Measurements from ENCODE around the gene IRF2. TPM values are rescaled to one million over a fixed set of nuclear protein-coding genes. Genes with fewer than 3 reads are reported as not detected.

Gene IRF2
- total RNA-seq, 4 donors from 2014 or later: 27.9 to 38.7 (median 29.9) TPM

DNA sequence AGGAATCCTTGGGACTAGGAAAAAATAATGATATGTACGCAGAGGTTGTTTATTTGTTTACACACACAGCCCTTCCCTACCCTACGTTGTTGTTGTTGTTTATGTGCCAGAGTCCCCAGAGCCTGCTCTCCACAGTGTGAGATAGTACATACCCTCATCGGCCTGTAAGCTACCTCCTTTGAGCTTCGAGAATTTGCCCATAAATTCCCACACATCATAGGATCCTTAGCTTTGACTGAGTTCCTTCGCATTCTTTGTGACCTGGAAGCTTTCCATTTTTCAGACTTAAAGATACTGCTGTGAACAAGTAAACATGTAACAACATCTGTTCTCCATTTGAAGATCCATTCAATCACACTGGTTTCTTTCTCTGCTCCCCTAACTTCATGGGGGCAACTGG, 114.5 kb downstream of the IRF2 start:
- no peak for DNase-seq (ENCODE audit: low spot score in 2 of 2)
- 58% methylated on average over 5 of the region's 5 CpGs for WGBS
- Histone ChIP-seq H3K36me3 (no peaks in the 10 kb centered on the region), H3K9me3 (no peaks in the 10 kb centered on the region), H3K4me3 (no peak overlapping the region), H3K27ac (no peak overlapping the region), H3K4me1 (peaks cover 41% of the 10 kb centered on the region), H3K27me3 (no peaks in the 10 kb centered on the region)
- TF ChIP-seq, protein P1, sequence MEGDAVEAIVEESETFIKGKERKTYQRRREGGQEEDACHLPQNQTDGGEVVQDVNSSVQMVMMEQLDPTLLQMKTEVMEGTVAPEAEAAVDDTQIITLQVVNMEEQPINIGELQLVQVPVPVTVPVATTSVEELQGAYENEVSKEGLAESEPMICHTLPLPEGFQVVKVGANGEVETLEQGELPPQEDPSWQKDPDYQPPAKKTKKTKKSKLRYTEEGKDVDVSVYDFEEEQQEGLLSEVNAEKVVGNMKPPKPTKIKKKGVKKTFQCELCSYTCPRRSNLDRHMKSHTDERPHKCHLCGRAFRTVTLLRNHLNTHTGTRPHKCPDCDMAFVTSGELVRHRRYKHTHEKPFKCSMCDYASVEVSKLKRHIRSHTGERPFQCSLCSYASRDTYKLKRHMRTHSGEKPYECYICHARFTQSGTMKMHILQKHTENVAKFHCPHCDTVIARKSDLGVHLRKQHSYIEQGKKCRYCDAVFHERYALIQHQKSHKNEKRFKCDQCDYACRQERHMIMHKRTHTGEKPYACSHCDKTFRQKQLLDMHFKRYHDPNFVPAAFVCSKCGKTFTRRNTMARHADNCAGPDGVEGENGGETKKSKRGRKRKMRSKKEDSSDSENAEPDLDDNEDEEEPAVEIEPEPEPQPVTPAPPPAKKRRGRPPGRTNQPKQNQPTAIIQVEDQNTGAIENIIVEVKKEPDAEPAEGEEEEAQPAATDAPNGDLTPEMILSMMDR (IDR thresholded peaks at IDR 0.05): no peak
- TF ChIP-seq POLR2AphosphoS5 (IDR thresholded peaks at IDR 0.05): no peak
- TF ChIP-seq EP300 (IDR thresholded peaks at IDR 0.05): no peak

DNA sequence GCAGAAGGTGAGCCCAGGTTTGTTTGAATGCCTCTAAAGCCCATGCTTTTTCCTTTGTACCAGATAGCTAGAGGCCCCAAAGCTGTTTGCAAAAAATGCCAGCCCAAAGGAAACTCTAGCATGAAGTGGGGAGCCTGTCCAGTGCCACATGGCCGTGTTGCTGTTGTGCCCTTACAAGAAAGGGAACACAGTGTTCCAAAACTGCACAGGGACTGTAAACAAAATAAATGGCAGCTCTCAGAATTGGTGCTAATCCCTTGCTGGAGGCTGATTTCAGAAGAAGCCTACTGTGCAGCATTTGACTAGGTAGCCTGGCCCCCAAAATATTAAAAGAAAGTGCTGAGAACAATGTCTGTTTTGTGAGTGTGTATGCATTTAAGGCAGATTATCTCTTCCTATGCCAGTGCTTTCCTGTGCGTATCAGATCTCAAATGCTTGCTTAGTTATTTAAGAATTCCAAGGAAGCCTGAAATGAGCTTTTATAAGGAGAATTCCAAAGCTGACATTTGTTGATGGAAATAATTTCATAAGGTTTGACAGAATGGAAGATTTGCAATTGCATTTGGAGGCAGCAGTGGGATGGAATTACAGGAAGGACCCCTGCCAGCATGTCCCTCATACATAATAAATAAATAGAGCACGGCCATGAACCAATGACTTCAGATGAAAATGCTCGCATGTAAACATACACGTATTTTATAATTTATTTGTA, 115.7 kb downstream of the IRF2 start:
- Histone ChIP-seq H3K9me3 (no peaks in the 10 kb centered on the region), H3K27ac (no peak overlapping the region), H3K27me3 (no peaks in the 10 kb centered on the region), H3K4me1 (peaks cover 45% of the 10 kb centered on the region), H3K4me3 (no peak overlapping the region), H3K36me3 (no peaks in the 10 kb centered on the region)
- no peak for TF ChIP-seq POLR2A (IDR thresholded peaks at IDR 0.05)
- TF ChIP-seq, protein P1 (IDR thresholded peaks at IDR 0.05): no peak
- no peak for TF ChIP-seq POLR2AphosphoS5 (IDR thresholded peaks at IDR 0.05)
- TF ChIP-seq EP300 (IDR thresholded peaks at IDR 0.05): no peak
- no peak for DNase-seq (ENCODE audit: low spot score in 2 of 2)
- 79% methylated on average over 5 of the region's 5 CpGs for WGBS

DNA sequence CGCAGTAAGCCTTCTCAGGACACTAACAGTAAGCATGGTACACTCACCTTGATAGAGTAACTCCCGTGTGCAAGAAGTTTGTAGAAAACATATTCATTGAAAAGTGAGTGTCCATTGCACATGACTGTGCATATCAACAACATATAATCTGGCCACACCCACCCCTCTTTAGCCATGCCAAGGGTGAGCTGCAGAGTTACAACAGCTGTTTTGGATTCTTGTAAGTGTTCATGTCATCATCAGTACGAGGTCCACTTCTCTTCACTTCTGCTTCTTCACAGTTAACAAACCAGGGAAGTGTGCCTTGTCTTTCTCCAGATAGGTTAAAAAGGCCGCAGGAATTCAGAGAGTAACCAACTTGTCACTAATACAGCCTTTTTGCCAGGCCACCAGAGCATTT, 116.6 kb downstream of the IRF2 start:
- Histone ChIP-seq H3K4me1 (peaks cover 43% of the 10 kb centered on the region), H3K4me3 (no peak overlapping the region), H3K36me3 (no peaks in the 10 kb centered on the region), H3K27ac (no peak overlapping the region), H3K27me3 (no peaks in the 10 kb centered on the region), H3K9me3 (no peaks in the 10 kb centered on the region)
- 86% methylated on average over 4 of the region's 4 CpGs for WGBS
- no peak for DNase-seq (ENCODE audit: low spot score in 2 of 2)
- TF ChIP-seq EP300 (IDR thresholded peaks at IDR 0.05) (no peak), POLR2AphosphoS5 (IDR thresholded peaks at IDR 0.05) (no peak), POLR2A (IDR thresholded peaks at IDR 0.05) (no peak)
- TF ChIP-seq, protein P1 (IDR thresholded peaks at IDR 0.05): no peak

DNA sequence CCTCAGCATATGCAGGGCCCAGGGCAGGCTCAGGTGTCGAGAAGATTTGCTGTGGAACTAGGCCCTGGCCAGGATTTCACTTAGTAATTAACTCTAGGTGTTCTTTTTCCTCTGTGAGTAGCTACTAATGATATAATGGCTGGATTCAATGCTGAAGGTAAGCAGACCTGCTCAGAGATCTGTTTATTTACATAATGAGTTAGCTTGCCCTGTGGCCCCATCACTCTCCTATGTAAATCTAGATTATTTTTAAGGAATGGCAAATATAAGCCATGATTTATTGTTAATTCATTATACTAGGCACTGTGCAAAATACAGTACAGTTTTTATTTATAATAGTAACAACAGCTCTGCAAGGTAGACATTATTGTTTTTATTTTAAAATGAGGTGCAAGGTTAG, 117.2 kb downstream of the IRF2 start:
- no peak overlapping the region for H3K27ac ChIP-seq
- peaks cover 37% of the 10 kb centered on the region for H3K4me1 ChIP-seq
- H3K36me3 ChIP-seq: no peaks in the 10 kb centered on the region
- 82% methylated on average over 1 of the region's 1 CpG for WGBS
- no peaks in the 10 kb centered on the region for H3K27me3 ChIP-seq
- no peak overlapping the region for H3K4me3 ChIP-seq
- DNase-seq (ENCODE audit: low spot score in 2 of 2): no peak
- no peaks in the 10 kb centered on the region for H3K9me3 ChIP-seq
- TF ChIP-seq, protein P1 (IDR thresholded peaks at IDR 0.05): no peak
- TF ChIP-seq EP300 (IDR thresholded peaks at IDR 0.05): no peak
- no peak for TF ChIP-seq POLR2A (IDR thresholded peaks at IDR 0.05)
- TF ChIP-seq POLR2AphosphoS5 (IDR thresholded peaks at IDR 0.05): no peak

DNA sequence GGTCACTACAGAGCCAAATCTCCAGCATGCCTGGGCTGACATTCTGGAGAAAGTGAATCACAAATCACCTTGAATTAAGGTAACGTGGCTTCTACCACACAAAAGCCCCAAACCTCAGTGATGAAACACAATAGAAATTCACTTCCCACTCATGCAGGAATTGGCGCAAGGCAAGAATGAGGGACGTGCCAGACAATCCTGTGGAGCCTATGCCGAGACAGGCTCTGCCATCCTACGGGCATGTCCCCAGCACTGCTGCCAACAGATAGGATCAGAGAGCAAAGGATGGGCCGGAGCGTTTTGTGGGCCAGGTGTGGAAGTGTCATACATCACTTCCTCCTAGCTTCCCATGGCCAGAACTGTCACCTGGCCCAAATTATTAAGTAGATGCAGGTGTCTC, 118.0 kb downstream of the IRF2 start:
- WGBS: 66% methylated on average over 7 of the region's 7 CpGs
- no peak overlapping the region for H3K4me3 ChIP-seq
- H3K27ac ChIP-seq: peak overlapping the region; percentile 62
- H3K36me3 ChIP-seq: no peaks in the 10 kb centered on the region
- no peak for DNase-seq (ENCODE audit: low spot score in 2 of 2)
- no peaks in the 10 kb centered on the region for H3K27me3 ChIP-seq
- no peaks in the 10 kb centered on the region for H3K9me3 ChIP-seq
- TF ChIP-seq EP300 (IDR thresholded peaks at IDR 0.05) (no peak), POLR2AphosphoS5 (IDR thresholded peaks at IDR 0.05) (no peak)
- peaks cover 29% of the 10 kb centered on the region for H3K4me1 ChIP-seq

All from suprapubic skin (tissue), 4 donors.